ENCODE data around the gene CXCL1. TPM values are rescaled to one million over a fixed set of nuclear protein-coding genes. Genes with fewer than 3 reads are reported as not detected.

The CXCL1 gene
- polyA plus RNA-seq, 1 experiment: 2.1 TPM

- no peak for DNase-seq (ENCODE audit: low read depth, low spot score)
- Histone ChIP-seq H3K27me3 (ENCODE audit: control insufficient read depth, insufficient read depth, low read length) (peaks cover 10% of the 10 kb centered on the region), H3K9me3 (ENCODE audit: control insufficient read depth, insufficient read depth, low read length) (no peaks in the 10 kb centered on the region), H3K27ac (ENCODE audit: low read depth, low read length) (no peak overlapping the region), H3K4me3 (ENCODE audit: low read depth, low read length) (no peak overlapping the region)
- ChIA-PET POLR2A (no interaction called here), CTCF (no interaction called here)
- no peak for TF ChIP-seq CTCF (IDR thresholded peaks at IDR 0.05; ENCODE audit: low read depth, low read length)
These were observed 2.5 kb downstream of the CXCL1 start for GRCh38 chr4:73871511-73872310.

- Histone ChIP-seq H3K9me3 (ENCODE audit: control insufficient read depth, insufficient read depth, low read length) (no peaks in the 10 kb centered on the region), H3K27me3 (ENCODE audit: control insufficient read depth, insufficient read depth, low read length) (peaks cover 10% of the 10 kb centered on the region), H3K27ac (ENCODE audit: low read depth, low read length) (no peak overlapping the region), H3K4me3 (ENCODE audit: low read depth, low read length) (no peak overlapping the region)
- CTCF ChIA-PET: no interaction called here
- POLR2A ChIA-PET: no interaction called here
- DNase-seq (ENCODE audit: low read depth, low spot score): no peak
- no peak for TF ChIP-seq CTCF (IDR thresholded peaks at IDR 0.05; ENCODE audit: low read depth, low read length)
These were observed 3.3 kb downstream of the CXCL1 start for GRCh38 chr4:73872316-73873108.

- POLR2A ChIA-PET: no interaction called here
- H3K27ac ChIP-seq (ENCODE audit: low read depth, low read length): no peak overlapping the region
- peaks cover 10% of the 10 kb centered on the region for H3K27me3 ChIP-seq (ENCODE audit: control insufficient read depth, insufficient read depth, low read length)
- no peak for TF ChIP-seq CTCF (IDR thresholded peaks at IDR 0.05; ENCODE audit: low read depth, low read length)
- H3K4me3 ChIP-seq (ENCODE audit: low read depth, low read length): no peak overlapping the region
- CTCF ChIA-PET: no interaction called here
- H3K9me3 ChIP-seq (ENCODE audit: control insufficient read depth, insufficient read depth, low read length): no peaks in the 10 kb centered on the region
- DNase-seq (ENCODE audit: low read depth, low spot score): no peak
These were observed 5.2 kb downstream of the CXCL1 start for GRCh38 chr4:73874386-73874785.

GRCh38 chr4:73875401-73875800 is 6.2 kb downstream of the CXCL1 start:
- peaks cover 10% of the 10 kb centered on the region for H3K27me3 ChIP-seq (ENCODE audit: control insufficient read depth, insufficient read depth, low read length)
- DNase-seq (ENCODE audit: low read depth, low spot score): no peak
- no peak overlapping the region for H3K4me3 ChIP-seq (ENCODE audit: low read depth, low read length)
- H3K9me3 ChIP-seq (ENCODE audit: control insufficient read depth, insufficient read depth, low read length): no peaks in the 10 kb centered on the region
- H3K27ac ChIP-seq (ENCODE audit: low read depth, low read length): no peak overlapping the region
- no peak for TF ChIP-seq CTCF (IDR thresholded peaks at IDR 0.05; ENCODE audit: low read depth, low read length)
- ChIA-PET POLR2A (no interaction called here), CTCF (no interaction called here)

GRCh38 chr4:73883306-73883705 is 14.1 kb downstream of the CXCL1 start:
- ChIA-PET POLR2A (no interaction called here), CTCF (no interaction called here)
- H3K9me3 ChIP-seq (ENCODE audit: control insufficient read depth, insufficient read depth, low read length): no peaks in the 10 kb centered on the region
- DNase-seq (ENCODE audit: low read depth, low spot score): no peak
- no peak overlapping the region for H3K27ac ChIP-seq (ENCODE audit: low read depth, low read length)
- TF ChIP-seq CTCF (IDR thresholded peaks at IDR 0.05; ENCODE audit: low read depth, low read length): no peak
- no peak overlapping the region for H3K4me3 ChIP-seq (ENCODE audit: low read depth, low read length)
- no peaks in the 10 kb centered on the region for H3K27me3 ChIP-seq (ENCODE audit: control insufficient read depth, insufficient read depth, low read length)

All from AG04450 (cell line).